GM10266 (cell line): Measurements from ENCODE around the gene SMARCC2.

Experiments used
- DNase-seq: peaks from one replicate; pipeline ENCODE4 v3.0.0; 2012; ENCODE audit errors: extremely low spot score
- TF ChIP-seq, protein P1 (sequence below): IDR thresholded peaks from 2 replicates; pipeline ENCODE4 v1.5.1; 2012; ENCODE audit warnings: mild to moderate bottlenecking, low read depth; ENCODE audit not compliant: control insufficient read depth, insufficient read depth; ENCODE audit errors: missing control alignments

The SMARCC2 gene

GRCh38 chr12:56230432-56231183 lies 41.3 kb upstream of the SMARCC2 start:
- TF ChIP-seq, protein P1, sequence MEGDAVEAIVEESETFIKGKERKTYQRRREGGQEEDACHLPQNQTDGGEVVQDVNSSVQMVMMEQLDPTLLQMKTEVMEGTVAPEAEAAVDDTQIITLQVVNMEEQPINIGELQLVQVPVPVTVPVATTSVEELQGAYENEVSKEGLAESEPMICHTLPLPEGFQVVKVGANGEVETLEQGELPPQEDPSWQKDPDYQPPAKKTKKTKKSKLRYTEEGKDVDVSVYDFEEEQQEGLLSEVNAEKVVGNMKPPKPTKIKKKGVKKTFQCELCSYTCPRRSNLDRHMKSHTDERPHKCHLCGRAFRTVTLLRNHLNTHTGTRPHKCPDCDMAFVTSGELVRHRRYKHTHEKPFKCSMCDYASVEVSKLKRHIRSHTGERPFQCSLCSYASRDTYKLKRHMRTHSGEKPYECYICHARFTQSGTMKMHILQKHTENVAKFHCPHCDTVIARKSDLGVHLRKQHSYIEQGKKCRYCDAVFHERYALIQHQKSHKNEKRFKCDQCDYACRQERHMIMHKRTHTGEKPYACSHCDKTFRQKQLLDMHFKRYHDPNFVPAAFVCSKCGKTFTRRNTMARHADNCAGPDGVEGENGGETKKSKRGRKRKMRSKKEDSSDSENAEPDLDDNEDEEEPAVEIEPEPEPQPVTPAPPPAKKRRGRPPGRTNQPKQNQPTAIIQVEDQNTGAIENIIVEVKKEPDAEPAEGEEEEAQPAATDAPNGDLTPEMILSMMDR, result no peak
- DNase-seq, result peak; percentile 7

DNA sequence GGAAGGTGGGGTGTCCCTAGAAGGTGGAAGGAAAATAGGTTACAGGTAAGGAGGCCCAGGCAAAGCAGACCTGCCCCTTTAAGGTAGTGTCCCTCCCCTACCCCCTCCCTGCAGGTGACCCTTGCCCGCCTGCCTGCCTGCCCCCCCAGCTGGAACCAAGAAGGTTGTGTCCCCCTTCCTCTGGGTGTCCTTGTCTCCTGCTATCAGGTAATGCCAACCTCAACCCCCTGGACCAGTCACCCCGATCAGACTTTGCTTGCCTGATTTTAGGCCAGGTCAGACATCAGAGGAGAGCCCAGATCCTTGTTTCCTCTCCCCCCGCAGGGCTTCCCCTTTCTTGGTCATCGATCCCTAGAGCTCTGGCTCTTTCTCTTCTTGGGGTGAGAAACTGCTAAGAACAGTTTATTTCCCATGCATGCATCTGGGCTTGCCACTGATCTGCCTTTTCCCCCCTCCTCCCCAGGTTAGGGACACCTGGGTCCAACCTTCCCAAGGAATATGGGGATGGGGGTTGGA lies 40.7 kb upstream of the SMARCC2 start, which contains the start of gene SLC39A5:
Gene SLC39A5, plus strand, starts transcription at position 136 of the 516 bp plus-strand sequence. CDS start 1,224 bp downstream, outside the sequence.
- TF ChIP-seq, protein P1, result no peak
- DNase-seq, result peak; percentile 10

GRCh38 chr12:56229082-56229481 lies 39.8 kb upstream of the SMARCC2 start:
- DNase-seq, result no peak
- TF ChIP-seq, protein P1, result no peak

DNA sequence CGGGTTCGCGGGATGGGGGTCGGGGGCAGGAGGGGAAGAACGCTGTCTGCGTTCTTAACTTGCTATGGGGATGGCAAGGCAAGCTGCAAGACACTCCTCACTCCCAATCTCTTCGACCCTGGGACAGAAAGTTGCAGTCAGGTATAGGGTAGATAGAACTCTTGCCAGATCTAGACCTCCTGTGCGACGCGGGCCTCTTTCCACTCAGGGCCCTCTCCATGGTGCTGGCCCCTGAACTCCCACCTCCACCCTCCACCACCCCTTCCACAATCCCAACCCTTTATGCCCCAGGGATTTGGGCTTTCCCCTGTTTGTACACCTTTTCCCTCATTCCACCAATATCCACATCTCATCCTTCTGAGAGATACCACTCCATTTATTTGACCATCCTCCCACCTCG lies 35.7 kb upstream of the SMARCC2 start:
- TF ChIP-seq, protein P1, result no peak
- DNase-seq, result no peak

DNA sequence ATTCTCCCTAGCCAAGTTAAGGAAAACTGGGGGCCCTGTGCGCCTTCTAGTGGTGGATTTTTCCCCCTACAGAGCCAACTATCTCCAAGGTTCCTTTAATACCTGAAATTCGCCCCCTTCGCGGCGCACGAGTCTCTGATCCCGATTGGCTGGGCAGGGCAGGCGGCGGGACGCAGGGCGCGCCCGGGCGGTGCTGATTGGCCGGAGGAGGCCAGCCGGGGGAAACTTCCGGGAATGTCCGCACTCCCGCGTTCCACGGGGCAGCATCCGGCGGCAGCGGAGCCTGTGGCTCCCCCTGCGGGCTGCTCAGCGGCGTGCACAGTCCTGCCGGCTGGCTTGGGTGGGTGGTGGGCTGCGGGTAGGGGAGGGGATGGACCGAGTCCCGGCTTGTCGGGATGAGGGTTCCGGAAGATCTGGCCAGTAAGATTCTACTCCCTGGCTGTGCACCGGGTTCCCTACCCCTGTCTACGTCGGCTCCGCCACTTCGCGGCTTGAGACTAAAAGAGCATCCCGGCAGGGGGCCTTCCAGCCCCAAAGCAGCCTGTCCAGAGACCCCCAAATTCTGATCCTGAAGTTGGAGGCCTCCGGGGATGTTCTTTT lies 34.9 kb upstream of the SMARCC2 start, which contains the start of gene NABP2:
Gene NABP2, plus strand, starts transcription at position 241 of the 600 bp plus-strand sequence. CDS start 515 bp downstream, outside the sequence.
- DNase-seq, result peak; percentile 98
- TF ChIP-seq, protein P1, result peak; percentile 85

DNA sequence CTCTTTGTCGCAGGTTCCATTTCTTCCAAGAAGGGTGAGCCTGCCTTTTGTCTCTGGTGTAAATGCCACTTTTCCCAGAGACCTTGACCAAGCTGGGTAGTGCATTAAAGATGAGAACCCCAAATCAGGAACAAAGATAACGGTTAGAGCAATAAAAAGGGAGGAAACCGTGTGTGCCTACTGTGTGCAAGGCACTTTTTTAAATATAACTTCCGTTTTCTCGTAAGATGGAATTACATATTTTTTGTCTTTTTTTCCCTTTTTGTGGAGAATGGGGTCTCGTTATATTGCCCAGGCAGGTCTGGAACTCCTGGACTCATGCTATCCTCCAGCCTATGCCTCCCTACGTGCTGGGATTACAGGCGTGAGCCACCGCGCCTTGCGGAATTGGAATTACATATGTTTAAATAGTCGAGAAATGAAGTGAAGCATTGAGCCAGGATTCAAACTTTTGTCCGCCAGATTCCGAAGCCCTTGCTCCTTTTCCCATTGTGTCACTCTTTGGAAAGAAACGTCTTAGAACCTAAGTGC lies 34.4 kb upstream of the SMARCC2 start:
- TF ChIP-seq, protein P1, result no peak
- no peak for DNase-seq
